CD1c-positive myeloid dendritic cell (primary cell): ENCODE results near the gene BAHD1.

Experiments used
- DNase-seq: peaks from one replicate; pipeline ENCODE4 v3.0.0-alpha.2; 2016; ENCODE audit errors: extremely low spot score

The BAHD1 gene

DNA sequence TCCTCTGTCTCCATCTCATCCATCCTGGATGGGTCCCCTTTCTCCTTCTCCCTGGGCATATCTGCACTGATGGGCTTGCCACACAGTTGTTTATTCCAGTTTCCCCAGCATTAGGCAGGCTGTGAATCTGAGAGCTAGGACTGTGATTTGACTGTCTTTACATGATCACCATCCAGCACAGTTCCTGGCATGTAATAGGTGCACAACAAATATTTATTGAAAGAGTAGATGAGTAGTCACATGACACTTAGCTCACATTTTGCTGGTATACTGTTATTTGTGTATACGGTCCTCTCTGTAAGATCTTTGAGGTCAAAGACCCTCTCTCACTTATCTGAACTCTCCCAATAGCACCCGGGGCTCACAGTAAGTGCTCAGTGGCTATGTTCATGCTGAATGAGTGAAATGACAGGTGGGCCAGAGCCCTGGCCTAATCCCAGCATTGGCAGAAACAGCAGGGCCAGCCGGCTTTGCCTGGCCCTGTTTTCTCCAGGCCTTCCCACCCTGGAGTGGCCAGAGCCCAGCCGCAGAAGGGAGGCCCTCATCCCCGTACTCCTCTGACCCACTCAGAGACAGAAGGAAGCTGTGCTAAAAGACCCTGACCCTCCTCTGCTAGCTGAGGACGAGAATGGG, 16.2 kb upstream of the BAHD1 start:
- no peak for DNase-seq

GRCh38 chr15:40425681-40426080, 15.1 kb upstream of the BAHD1 start:
- no peak for DNase-seq

GRCh38 chr15:40427188-40427587, 13.6 kb upstream of the BAHD1 start:
- DNase-seq, result no peak

GRCh38 chr15:40428185-40428584, 12.6 kb upstream of the BAHD1 start:
- no peak for DNase-seq

DNA sequence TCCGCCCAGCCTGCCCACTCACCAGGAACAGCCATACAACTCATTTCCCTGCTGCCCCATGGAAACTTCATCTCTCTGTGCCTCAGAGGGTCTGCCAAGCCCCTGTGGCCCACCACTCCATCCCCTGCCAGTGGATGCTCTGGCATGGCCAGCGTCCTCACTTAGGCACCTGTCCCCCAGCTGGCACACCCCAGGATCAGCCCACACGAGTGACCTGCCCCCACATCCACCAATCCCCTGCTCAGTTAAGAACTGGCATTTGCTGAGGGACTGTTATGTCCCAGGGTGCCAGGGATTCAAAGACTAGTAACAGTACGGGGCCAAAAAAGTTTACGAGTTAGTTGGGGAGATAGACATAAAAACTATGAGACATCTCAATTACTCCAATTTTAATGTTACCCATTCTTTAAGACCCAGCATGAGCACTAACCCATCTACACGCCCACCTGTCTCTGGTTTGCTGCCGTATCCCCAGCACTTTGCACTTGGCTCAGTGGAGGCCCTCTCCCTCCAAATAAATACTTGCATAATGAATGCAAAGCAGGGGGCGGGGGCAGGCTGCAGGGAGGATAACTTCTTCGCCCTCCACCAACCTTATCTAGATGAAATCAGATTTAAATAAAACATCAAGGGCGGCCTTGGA, 11.6 kb upstream of the BAHD1 start:
- DNase-seq, result no peak

DNA sequence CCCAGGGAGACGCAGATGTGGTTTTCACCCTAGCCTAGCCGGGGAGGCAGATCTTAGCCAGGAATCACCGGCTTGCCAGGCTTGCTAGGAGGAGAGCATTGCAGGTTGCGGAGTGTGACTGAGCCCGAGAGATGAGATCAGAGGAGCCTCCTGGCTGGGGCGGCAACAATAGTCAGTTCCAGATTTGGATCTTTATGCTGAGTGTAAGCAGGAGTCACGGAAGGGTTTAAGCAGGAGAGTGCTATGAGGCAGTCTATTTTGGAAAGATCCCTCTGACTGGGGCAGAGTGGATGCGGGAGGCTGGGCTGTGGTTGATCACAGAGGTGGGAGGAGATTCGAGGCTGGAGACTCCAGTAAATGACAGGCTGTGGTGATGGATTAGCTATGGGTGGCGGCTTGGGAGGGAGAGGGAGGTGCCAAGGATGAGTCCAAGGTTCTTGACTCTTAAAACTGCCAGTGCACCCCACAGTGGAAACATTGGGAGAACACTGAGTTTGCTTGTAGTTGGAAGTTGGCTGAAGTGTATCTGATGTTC, 10.4 kb upstream of the BAHD1 start:
- DNase-seq, result no peak

GRCh38 chr15:40435023-40435709, 5.6 kb upstream of the BAHD1 start:
- no peak for DNase-seq

DNA sequence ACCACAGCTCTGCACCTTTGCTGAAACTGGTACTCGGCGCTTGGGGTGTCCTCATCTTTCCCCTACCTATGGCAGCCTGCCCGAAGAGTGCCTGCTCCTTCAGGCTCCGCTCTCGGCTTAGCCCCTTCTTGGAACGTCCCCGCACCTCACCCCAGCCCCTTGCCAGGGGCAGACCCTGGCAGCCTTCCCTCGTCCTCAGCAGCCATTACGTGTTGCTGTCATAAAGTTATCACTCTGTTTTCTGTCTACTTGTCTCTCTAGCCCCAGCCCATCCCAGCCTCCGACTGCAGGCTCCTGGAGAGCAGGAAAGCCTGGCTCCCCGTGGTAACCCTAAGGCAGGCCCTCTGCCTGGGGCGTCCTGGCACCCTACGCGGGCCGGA, 5.1 kb upstream of the BAHD1 start:
- DNase-seq, result no peak

DNA sequence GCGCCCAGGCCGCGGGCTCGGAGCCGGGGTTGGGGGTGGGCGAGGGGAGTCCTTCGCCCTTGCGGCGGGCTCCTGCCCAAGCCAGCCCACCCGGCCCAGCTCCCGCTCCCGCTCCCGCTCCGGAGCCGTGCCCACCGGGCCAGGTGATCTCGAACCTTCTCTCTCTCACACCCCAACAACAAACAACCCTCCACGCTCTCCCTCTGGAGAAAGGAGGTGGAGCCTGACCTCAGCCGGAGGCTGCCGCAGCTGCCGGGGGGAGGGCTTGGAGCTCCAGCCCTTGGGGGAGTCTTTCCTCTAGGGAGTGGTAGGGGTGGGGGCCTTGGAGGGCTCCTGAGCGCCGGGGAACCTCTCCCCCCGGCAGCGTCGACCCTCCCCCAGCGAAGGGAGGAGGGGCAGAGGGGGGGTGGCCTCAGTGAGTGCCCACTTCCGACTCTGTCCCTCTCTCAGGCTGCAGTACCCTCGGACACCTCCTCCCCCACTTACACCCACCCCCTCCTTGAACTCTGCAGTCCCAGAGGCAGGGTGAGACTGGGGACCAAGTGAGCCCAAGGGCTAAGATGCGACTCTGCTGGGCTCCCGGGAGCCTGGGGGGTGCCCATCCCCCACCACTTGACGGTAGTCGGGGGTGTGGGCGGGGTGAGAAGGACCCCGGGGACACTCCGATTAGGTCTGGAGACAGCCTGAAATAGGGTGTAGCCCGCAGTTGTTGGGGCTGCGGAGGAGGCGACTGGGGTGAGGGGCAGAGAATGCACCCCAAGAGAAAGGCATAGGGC, 4.4 kb upstream of the BAHD1 start:
- DNase-seq, result no peak

DNA sequence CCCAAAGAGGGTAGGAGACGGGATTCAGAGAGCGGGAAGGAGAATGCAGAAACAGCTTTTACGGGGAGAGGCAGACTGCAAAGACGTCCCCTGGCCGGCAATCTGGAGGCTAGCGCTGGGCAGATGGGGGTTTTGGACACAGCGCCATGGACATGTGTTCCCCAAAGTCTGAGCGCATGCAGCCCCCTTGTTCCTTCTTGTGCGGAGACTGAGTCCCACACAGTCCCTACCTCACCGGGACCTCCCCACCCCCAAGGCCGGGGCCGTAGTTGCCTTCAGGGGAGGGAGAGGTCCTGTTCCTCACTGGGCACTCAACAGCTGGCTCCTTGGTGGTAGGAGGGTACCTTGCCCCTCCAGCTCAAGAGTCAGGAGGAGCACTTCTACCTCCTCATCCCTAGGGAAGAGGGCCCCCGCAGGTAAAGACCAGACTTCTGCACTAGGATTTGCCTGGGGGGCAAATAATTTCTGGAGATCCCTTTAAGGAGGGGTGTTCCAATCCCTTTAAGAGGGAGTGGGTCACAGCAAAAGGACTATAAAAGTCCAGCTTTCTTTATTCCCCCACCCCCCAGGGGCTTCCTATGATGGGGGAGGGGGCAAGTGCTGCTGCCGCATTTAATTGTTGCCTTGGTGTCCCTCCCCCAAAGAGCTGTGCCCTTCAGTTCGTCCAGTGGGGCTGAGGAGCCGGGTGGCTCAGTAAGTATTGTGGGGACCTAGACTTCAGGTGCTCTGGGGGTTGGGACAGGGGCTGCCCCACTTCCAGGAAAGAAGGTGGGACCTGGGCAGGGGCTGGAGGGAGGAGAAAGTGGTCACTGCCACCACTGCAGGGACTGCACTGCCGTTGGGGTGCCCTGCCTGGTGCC, 3.6 kb upstream of the BAHD1 start:
- DNase-seq, result no peak

DNA sequence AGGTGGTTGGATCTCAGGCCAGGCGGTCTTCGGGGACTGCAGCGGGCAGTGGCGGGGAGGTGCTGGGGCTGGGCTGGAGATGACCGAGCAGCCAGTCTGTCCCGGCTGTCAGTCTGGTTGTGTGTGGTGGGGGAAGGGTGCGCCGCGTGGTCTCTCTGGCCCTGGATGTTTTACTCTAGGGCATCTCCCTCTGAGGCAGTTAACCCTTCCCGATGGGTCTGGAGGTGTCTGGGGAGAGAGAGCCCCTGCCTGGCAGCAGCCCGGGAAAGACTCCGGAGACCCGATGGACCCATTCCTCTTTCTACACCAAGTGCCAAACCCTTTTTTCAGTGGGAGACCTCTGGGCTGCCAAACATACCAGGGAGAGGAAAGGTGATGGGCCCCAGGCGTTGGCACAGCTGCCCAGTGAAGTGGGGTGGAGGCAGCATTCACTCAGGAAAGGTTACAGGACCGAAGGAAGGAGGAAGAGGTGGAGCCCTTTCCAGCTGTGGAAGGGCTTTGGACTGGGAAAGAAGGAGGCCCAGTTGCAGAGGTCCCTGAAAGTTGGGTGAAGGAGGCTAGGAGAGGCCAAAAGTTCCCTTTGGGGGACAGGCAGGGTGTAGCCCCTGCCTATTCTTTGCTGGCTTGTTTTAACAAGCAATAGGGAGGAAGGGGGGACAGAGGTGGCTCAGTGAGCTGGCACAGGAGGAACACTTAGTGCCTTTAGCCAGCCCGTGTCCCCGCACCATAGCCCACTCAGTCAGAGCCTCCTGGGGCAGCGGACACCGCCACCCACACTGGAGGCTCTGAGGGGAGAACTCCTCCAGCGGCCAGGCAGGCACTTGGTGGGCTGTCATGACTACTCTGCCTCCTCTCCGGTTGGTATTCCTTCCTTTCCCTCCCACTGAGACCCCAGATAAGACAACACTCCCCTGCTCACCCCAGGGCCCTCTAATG, 2.7 kb upstream of the BAHD1 start:
- DNase-seq, result no peak

- DNase-seq, result no peak
Measured at GRCh38 chr15:40438712-40439111, 2.0 kb upstream of the BAHD1 start.

- no peak for DNase-seq
Measured at GRCh38 chr15:40439461-40439959, 1.2 kb upstream of the BAHD1 start.

DNA sequence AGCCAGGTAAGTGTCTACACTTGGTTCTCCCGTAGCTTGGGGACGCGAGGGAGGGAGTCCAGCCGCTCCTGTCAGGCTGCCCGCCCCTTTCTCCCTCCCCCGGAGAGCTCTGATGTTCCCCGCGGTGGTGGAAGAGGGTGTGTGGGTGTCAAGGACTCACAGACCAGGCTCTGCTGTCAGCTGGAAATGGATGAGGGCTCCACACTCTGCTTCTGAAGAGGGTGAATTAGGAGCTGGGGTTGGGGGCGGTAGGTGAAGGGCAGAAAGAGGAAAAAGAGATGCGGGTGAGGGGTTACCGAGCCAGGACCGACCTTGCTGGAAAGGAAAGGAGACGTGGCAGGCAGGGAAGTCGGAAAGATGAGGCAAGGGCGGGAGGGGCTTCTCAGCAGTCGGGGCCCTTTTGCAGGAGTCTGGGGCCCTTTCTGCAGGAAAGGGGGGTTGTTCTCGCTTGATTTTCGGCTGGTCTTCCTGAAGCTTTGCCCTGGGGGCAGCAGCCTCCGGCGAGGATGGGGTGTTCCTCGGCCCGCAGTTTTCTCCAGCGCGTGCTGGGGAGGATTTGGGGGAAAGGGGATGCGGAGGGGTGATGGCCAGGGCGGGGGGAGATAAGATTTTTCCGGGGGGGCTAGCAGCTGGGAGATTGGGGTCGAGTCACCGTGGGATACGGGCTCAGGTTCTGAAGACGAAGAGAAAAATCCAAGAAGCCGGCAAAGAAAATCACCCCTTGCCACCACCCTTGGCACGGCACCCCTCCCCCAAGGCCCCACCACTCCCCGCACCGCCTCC, 602 bp upstream of the BAHD1 start:
- peak; percentile 78 for DNase-seq

DNA sequence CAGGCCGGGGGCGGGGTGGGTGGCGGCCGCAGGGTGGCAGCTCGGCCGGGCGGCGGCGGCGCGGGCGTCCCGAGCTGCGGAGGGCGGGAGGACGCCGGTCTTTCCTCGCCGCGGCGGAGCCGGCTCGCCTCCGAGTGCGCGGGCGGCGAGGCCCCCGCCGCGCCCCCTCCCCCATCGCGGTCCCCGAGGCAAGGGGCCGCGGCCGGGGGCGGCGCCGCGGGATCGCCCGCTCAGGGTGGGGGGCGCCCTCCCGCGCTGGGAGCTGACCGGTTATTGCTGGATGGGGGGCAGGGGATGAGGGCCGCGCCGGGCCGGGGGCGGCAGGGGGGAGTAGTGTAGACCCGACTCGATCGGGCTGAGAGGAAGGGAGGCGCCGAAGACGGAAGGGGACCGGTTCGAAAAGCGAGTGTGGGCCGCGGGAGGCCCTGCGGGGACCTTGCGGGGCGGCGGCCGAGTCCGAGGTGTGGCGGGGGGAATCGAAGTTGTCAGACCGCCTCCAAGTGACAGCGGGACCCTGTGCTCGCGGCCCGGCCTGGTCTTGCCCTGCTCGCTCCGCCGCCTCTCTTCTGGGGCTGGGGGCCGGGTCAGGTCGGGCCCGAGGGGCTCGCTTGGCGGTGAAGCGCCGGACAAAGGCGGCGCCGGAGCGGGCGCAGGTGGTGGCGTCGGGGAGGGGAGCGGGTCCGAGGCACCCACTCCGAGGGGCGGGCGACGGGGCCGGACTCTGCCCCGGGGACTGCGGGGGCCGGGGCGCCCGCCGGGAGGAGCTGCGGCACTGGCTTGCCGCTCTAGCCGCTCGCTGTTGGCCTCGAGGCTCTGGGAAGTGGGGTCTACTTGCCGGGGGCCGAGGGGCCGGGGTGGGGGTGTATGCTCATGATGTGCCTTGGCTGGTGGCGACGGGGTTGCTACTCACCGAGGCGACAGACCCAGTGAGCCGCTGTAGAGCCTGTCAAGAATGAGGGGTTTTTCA, 1.1 kb downstream of the BAHD1 start:
- DNase-seq, result peak; percentile 12

GRCh38 chr15:40443255-40443654, 2.5 kb downstream of the BAHD1 start:
- no peak for DNase-seq

GRCh38 chr15:40443846-40444245, 3.1 kb downstream of the BAHD1 start:
- DNase-seq, result no peak

- DNase-seq, result no peak
Measured at GRCh38 chr15:40444736-40445135, 4.0 kb downstream of the BAHD1 start.
